GM12878 (cell line): ENCODE measurements around the gene IFNGR2. TPM values are rescaled to one million over a fixed set of nuclear protein-coding genes. Genes with fewer than 3 reads are reported as not detected.

Experiments used
- BCL11A ChIP-seq: IDR thresholded peaks from 2 replicates; pipeline ENCODE4 v1.6.1; 2011; ENCODE audit warnings: low read depth, low read length
- BMI1 ChIP-seq: fragments of 450-650 bp; IDR thresholded peaks from 2 replicates; pipeline ENCODE4 v1.6.1; 2016; ENCODE audit warnings: mild to moderate bottlenecking, moderate library complexity, borderline replicate concordance
- E2F8 ChIP-seq: fragments of 450-650 bp; IDR thresholded peaks from 2 replicates; pipeline ENCODE4 v1.6.1; 2018; ENCODE audit warnings: mild to moderate bottlenecking, low read depth, moderate library complexity; ENCODE audit not compliant: partially characterized antibody
- EP300 ChIP-seq, 2 experiments: fragments of 150-350 bp in 1 of 2; IDR thresholded peaks; 2 replicates each; pipeline ENCODE4 v1.6.1; 2011 to 2012; ENCODE audit warnings: low read depth in 2 of 2, low read length in 2 of 2, borderline replicate concordance in 1 of 2, improper control_type of control experiment in 1 of 2, inconsistent platforms in 1 of 2; ENCODE audit not compliant: control insufficient read depth in 1 of 2
- FOXM1 ChIP-seq: IDR thresholded peaks from 2 replicates; pipeline ENCODE4 v1.6.1; 2012; ENCODE audit warnings: low read depth, mild to moderate bottlenecking, inconsistent platforms, low read length, moderate library complexity
- IKZF1 ChIP-seq: fragments of 450-650 bp; conservative IDR thresholded peaks from 2 replicates; pipeline ENCODE4 v1.6.1; 2017; ENCODE audit warnings: antibody characterized with exemption, mild to moderate bottlenecking
- IKZF2 ChIP-seq, 2 experiments: fragments of 450-650 bp; IDR thresholded peaks; 2 replicates each; pipeline ENCODE4 v1.6.1; 2017; ENCODE audit warnings: mild to moderate bottlenecking in 2 of 2, moderate library complexity in 2 of 2
- KDM1A ChIP-seq: fragments of 200-600 bp; sonication (generic); IDR thresholded peaks from 2 replicates; pipeline ENCODE4 v1.6.1; 2016; ENCODE audit warnings: borderline replicate concordance
- MYC ChIP-seq: IDR thresholded peaks from 2 replicates; pipeline ENCODE4 v1.6.1; 2011; ENCODE audit warnings: mild to moderate bottlenecking, low read length, moderate library complexity, inconsistent platforms; ENCODE audit not compliant: insufficient read depth, insufficient replicate concordance, insufficient read length, severe bottlenecking
- NBN ChIP-seq: fragments of 450-650 bp; IDR thresholded peaks from 2 replicates; pipeline ENCODE4 v1.6.1; 2016
- PRDM15 ChIP-seq: fragments of 450-650 bp; formaldehyde crosslinking; IDR thresholded peaks from 2 replicates; pipeline ENCODE4 v1.4.0; 2020; ENCODE audit warnings: mild to moderate bottlenecking, moderate library complexity
- ZBTB4 ChIP-seq: fragments of 450-650 bp; formaldehyde crosslinking; IDR thresholded peaks from 2 replicates; pipeline ENCODE4 v1.4.0; 2022; ENCODE audit warnings: mild to moderate bottlenecking, moderate library complexity
- ZNF207 ChIP-seq: fragments of 450-650 bp; IDR thresholded peaks from 2 replicates; pipeline ENCODE4 v1.6.1; 2014; ENCODE audit warnings: antibody characterized with exemption, mild to moderate bottlenecking, borderline replicate concordance
- ZNF592 ChIP-seq: fragments of 450-650 bp; IDR thresholded peaks from 2 replicates; pipeline ENCODE4 v1.6.1; 2017; ENCODE audit warnings: mild to moderate bottlenecking, moderate library complexity
- polyA plus RNA-seq, 11 experiments: library from polyadenylated mRNA; depleted of rRNA in 4 of 11; unstranded in 6 of 11; stranded (reverse) in 5 of 11; fragments of >200 nt; fragmentation: Nextera tagmentation in 4 of 11; fragmentation: Illumina TruSeq in 1 of 11; extraction: Ambion mirVana in 4 of 11; extraction: Trizol in 1 of 11; gene quantifications; 1 replicate in 1 of 11; 2 replicates in 10 of 11; pipeline versions ENCODE4 v1.2.1 to v1.2.3, GENCODE V29; 2011 to 2016; ENCODE audit warnings: inconsistent platforms in 2 of 11, missing spikeins in 2 of 11, low read depth in 1 of 11
- total RNA-seq, 4 experiments: library from RNA; depleted of rRNA in 3 of 4; stranded (reverse); fragments of >200 nt in 3 of 4; fragmentation: Illumina TruSeq in 1 of 4; extraction: Trizol in 1 of 4; gene quantifications; 2 replicates each; pipeline versions ENCODE4 v1.2.1 to v1.2.3, GENCODE V29; 2013 to 2021

Gene IFNGR2
- total and polyA plus RNA-seq, 10 of the 15 experiments (the other 5 are each of a cell fraction or from before 2014, with no cell fraction given), result 23.6 to 98.8 (median 77.0) TPM

- no peak for TF ChIP-seq E2F8
- peak; percentile 84; the same call in 1 of the 2 replicates for TF ChIP-seq ZNF207
- no peak for TF ChIP-seq ZBTB4
- no peak for TF ChIP-seq EP300 (IDR thresholded peaks at IDR 0.05; ENCODE audit: borderline replicate concordance in 1 of 2, control insufficient read depth in 1 of 2, low read depth in 2 of 2, low read length in 2 of 2)
- peak; percentile 69 for TF ChIP-seq FOXM1
- peak; percentile 80; the same call in 1 of the 2 replicates for TF ChIP-seq NBN
- TF ChIP-seq IKZF2 (IDR thresholded peaks at IDR 0.05), result peak in 1 of 2 experiments; percentile 12; a peak in 1 of 4 replicates
- TF ChIP-seq BCL11A, result no peak; the same call in 1 of the 2 replicates
- TF ChIP-seq IKZF1, result 0 out of 2 replicates have a peak, but pooled peaks have one; percentile 48
- no peak for TF ChIP-seq KDM1A
- TF ChIP-seq ZNF592, result no peak
- no peak for TF ChIP-seq MYC
- no peak for TF ChIP-seq PRDM15 (CRISPR knock-in tag)
- TF ChIP-seq BMI1, result no peak
Observed at GRCh38 chr21:33360881-33361602, 42.2 kb upstream of the IFNGR2 start (continued).
